Urinary bladder (tissue), 4 donors: ENCODE results near the gene RFX3. TPM values are rescaled to one million over a fixed set of nuclear protein-coding genes. Genes with fewer than 3 reads are reported as not detected.

Experiments used
- DNase-seq: peaks from one replicate; pipeline ENCODE4 v3.0.0-alpha.2; 2015; ENCODE audit errors: extremely low spot score
- H3K27ac ChIP-seq: one replicate; pipeline ENCODE4 v1.5.1; 2013; ENCODE audit warnings: low read depth, mild to moderate bottlenecking, moderate library complexity
- H3K36me3 ChIP-seq: one replicate; pipeline ENCODE4 v1.6.1; 2013; ENCODE audit warnings: mild to moderate bottlenecking, moderate library complexity; ENCODE audit not compliant: insufficient read depth
- H3K4me1 ChIP-seq: one replicate; pipeline ENCODE4 v1.6.1; 2013; ENCODE audit warnings: mild to moderate bottlenecking, moderate library complexity; ENCODE audit not compliant: insufficient read depth
- H3K4me3 ChIP-seq: one replicate; pipeline ENCODE4 v1.5.1; 2013; ENCODE audit warnings: low read depth, low read length
- WGBS: extraction: QIAGEN DNeasy Blood & Tissue Kit; methylation state at CpG from one replicate; pipeline ENCODE4 v1.1.7; 2013; 5-methylcytosine and 5-hydroxymethylcytosine counted together
- polyA plus RNA-seq: library from polyadenylated mRNA; stranded (reverse); fragments of 200-250 nt; gene quantifications from one replicate; pipeline ENCODE4 v1.2.3, GENCODE V29; 2013
- total RNA-seq: library from RNA; depleted of rRNA; stranded (reverse); fragments of >200 nt; gene quantifications from one replicate; pipeline ENCODE4 v1.2.3, GENCODE V29; 2014
- donor health status: healthy with polysubstance abuse.
- donor health status: healthy.

The RFX3 gene
- total and polyA plus RNA-seq, 2 donors: 1.6 to 24.7 TPM

DNA sequence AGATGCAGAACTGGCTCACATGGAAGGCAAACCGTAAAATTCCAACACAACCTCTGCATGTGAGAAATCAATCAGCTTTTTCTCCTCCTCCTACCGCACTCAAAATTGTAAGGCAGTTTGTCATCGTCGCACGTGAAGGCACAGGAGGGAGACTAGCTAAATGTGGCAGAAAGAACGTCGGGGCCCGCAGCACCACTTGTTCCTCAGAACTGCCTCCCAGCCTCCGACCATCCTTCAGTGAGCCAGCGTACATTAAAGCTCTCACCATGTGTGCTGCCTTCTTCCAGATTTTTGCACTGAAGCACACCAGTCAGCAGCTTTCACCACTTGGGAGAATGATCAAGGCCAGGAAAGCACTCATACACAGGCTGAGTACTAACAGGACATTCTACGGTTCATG is 105.9 kb downstream of the RFX3 start:
- no peak for DNase-seq
- Histone ChIP-seq H3K36me3 (no peaks in the 10 kb centered on the region), H3K4me1 (no peaks in the 10 kb centered on the region), H3K27ac (no peak overlapping the region), H3K4me3 (no peak overlapping the region)
- WGBS: 96% methylated on average over 11 of the region's 11 CpGs

DNA sequence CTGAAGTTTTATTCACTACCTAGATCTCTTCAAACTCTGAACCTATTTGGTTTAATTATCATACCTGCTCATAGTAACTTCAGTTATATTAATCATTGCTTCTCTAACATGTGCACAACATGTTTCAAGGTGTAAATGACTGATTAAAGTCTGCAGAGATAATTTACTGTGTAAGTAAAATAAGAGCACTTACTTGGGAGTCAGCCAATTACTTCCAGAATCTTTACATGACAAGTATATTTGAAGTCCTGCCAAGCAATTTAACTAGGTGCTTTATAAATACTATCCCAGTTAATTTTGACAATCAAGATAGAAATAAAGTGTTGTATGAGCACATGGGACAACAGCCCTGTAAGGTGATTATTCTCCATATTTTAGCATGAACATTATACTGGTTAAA is 109.9 kb downstream of the RFX3 start:
- Histone ChIP-seq H3K36me3 (no peaks in the 10 kb centered on the region), H3K4me1 (no peaks in the 10 kb centered on the region), H3K27ac (no peak overlapping the region), H3K4me3 (no peak overlapping the region)
- DNase-seq: no peak

DNA sequence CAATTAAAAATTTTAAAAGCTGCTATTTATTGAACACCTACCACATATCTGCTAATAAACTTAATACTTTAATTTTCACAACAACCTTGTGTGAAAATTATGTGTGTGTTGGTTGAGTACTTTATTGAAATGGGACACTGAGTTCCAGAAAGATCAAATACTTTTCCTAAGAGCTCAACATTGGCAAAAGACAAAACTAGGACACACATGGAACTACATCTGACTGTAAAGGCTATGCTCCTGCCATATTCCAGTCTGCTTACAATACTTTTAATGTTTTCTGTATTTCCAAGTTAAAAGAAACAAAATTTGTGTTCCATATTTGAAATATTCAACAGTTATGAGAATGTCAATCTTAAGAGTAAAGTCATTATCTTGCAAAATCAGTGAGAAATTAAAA is 111.8 kb downstream of the RFX3 start:
- H3K36me3 ChIP-seq: no peaks in the 10 kb centered on the region
- H3K27ac ChIP-seq: no peak overlapping the region
- DNase-seq: no peak
- H3K4me1 ChIP-seq: no peaks in the 10 kb centered on the region
- H3K4me3 ChIP-seq: no peak overlapping the region

DNA sequence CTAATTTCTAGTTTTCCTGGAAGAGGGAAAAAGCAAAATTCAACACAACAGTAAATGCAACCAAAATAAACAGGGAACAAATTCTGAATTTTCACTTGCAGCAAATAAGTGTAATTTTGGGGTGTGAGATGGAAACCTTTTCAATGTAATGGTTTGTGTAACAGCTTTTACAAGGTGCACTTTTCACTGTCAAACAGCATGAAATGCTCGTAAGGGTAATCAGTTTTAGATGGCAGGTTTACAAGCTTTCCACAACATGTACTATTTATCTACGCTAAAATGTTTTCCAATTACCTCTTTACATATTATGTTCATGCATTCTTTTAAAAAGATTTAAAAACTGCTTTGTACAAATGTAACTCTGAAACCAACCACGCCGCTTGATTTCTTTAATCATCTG is 115.3 kb downstream of the RFX3 start:
- 80% methylated on average over 4 of the region's 4 CpGs for WGBS
- DNase-seq: no peak
- no peak overlapping the region for H3K27ac ChIP-seq

DNA sequence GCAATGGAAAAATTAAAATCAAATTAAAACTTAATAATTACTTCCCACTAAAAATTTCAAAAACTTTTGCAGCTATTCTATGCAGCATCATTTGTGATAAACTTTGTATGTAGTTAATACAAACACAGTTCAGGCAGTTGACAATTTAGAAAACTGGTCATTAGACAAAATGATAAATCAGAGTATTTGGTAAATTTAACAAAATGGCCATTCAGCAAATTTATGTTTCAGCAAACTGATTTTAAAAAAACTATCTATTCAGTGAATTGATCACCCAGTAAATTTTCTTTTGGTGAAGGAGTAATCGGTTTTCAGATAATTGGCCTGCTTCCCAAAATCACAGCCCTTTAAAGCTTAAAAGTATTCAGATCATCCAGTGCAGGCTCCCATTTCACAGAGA is 116.3 kb downstream of the RFX3 start:
- no peak overlapping the region for H3K27ac ChIP-seq
- H3K36me3 ChIP-seq: no peaks in the 10 kb centered on the region
- 90% methylated on average over 1 of the region's 1 CpG for WGBS
- no peak for DNase-seq
- H3K4me1 ChIP-seq: no peaks in the 10 kb centered on the region
- no peak overlapping the region for H3K4me3 ChIP-seq

More for the DNA sequence above, 115.3 kb downstream of the RFX3 start:
- Histone ChIP-seq H3K4me1 (no peaks in the 10 kb centered on the region), H3K36me3 (no peaks in the 10 kb centered on the region), H3K4me3 (no peak overlapping the region)

DNA sequence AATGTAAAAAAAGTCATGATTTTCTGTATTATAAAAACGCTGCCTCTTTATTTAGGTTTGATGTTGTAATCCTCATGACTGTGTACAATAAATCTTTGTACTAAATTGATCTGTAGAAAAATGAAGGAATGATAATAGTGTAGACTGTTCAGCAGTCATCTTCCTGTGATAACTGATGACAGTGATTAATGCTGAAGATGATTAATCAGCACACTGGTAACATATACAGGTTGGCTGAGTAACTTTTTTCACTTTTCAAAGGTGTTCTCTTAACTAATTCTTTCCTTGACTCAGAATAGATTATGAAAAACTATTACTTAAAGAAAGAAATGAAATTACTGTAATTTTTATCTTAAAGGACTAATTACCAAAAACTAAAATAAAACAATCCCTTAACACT is 122.5 kb downstream of the RFX3 start:
- no peak overlapping the region for H3K27ac ChIP-seq
- 55% methylated on average over 1 of the region's 1 CpG for WGBS
- H3K36me3 ChIP-seq: no peaks in the 10 kb centered on the region
- no peaks in the 10 kb centered on the region for H3K4me1 ChIP-seq
- H3K4me3 ChIP-seq: no peak overlapping the region
- DNase-seq: no peak

DNA sequence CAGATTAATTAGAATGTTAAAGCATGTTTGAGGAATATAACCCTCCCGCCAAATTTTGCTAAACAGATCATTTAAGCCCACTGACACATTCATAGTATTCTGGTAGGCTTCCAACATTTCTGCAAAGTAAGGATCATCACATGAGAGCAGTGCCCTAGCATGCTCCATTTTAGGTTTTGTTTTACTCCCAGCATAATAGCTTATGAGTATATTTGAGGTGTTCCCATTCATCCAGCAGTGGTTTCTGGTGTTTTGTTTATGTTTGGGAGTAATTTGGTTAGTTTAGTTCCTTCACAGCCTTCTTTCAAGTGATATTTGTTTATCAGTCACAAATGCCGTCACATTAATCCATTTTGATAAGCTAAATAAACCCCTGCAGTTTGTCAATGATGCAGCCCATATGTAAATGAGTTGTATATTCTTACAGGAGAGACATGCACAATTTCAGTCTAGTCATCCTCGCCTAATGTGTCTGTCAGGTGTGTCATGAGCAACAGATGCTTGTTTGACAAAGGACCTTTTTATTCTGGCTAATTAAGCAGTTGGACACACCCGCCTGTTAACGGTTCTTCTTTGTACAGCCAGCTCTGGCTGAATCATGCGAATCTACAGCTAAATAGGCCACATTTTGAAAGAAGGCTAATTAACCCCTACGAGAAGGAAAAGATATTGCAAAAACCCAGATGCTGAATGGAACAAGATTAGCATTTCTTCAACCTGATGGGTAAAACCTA is 124.4 kb downstream of the RFX3 start:
- no peak overlapping the region for H3K4me3 ChIP-seq
- H3K4me1 ChIP-seq: no peaks in the 10 kb centered on the region
- no peak for DNase-seq
- no peak overlapping the region for H3K27ac ChIP-seq
- WGBS: 75% methylated on average over 7 of the region's 7 CpGs
- no peaks in the 10 kb centered on the region for H3K36me3 ChIP-seq

DNA sequence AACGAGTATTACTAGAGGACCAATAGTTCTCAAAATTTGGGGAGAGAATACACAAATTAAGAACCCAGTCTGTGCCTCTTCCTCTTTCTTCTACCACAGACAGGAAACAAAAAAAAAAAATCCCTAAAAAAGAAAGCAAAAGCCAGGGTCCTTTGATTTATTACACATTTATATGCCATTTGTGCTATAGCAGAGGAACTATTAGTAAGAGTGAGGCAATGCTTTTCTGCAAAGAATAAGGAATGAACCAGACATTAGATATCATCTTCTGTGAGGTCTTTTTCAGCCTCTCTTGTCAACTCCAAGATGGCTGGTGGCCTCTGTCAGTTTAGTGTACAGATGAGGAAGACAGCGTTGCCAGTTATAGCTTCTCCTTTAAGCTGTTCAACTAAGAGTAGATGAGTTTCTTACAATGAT is 127.6 kb downstream of the RFX3 start:
- H3K4me3 ChIP-seq: no peak overlapping the region
- no peak overlapping the region for H3K27ac ChIP-seq
- WGBS: 82% methylated on average over 2 of the region's 2 CpGs
- no peak for DNase-seq
- no peaks in the 10 kb centered on the region for H3K4me1 ChIP-seq
- no peaks in the 10 kb centered on the region for H3K36me3 ChIP-seq

DNA sequence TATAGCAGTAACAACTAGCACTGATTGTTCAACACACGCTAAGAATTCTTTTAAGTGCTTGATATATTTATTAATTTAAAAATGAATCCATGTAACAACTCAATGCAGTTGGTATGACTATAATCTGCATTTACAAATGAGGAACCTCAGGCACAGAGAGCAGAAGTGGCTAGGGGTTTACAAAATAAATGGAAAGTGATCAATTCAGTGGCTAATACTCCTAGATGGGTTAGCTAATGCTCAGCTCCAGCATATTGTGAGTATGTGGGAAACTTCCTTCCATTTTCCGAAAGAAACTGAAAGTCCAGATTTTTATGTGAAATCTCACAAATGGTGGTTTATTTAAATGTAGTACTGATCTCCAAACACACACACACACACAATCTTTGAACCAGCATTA is 128.0 kb downstream of the RFX3 start:
- H3K4me3 ChIP-seq: no peak overlapping the region
- no peak for DNase-seq
- H3K36me3 ChIP-seq: no peaks in the 10 kb centered on the region
- 86% methylated on average over 2 of the region's 2 CpGs for WGBS
- no peak overlapping the region for H3K27ac ChIP-seq
- H3K4me1 ChIP-seq: no peaks in the 10 kb centered on the region

DNA sequence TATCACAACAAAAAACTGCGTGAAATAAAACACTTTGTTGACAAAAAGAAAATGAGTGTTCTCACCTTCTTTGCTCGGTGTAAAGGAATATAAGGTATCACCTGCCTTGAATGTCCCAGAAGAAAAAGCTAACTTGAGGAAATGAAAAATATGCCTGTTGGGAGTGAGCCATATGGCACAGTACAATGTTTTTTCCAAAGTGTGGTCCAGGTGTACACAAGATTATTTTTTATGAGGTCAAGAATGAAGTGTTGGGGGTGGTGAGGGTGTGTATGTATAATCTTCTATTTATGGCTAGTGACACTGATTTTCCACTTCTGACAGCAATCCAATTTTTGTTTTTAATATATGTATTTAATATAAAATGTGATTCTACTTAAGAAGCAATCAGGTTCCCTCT is 134.4 kb downstream of the RFX3 start:
- no peak overlapping the region for H3K4me3 ChIP-seq
- WGBS: 97% methylated on average over 2 of the region's 2 CpGs
- no peaks in the 10 kb centered on the region for H3K36me3 ChIP-seq
- no peak for DNase-seq
- H3K4me1 ChIP-seq: no peaks in the 10 kb centered on the region
- H3K27ac ChIP-seq: no peak overlapping the region

DNA sequence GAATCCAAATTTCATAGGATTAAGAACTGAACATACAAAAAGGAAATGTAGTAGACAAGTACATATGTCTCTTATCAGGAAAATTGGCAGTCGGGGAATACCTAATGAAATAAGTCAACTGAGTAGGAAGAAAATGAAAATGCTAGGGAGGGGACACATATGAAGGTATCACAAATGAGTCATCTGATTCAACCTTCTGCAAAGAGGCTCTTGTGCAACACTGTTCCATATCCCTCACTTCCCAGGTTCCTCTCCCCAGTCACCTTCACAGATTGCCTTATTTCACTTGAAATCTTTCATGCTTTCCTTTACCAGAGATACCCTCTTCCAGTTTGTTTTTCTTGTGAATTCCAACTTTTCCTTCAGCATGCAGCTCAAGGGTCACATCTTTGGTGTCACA is 139.0 kb downstream of the RFX3 start:
- WGBS: 85% methylated on average over 1 of the region's 1 CpG
- DNase-seq: no peak
- no peak overlapping the region for H3K27ac ChIP-seq
- H3K4me1 ChIP-seq: no peaks in the 10 kb centered on the region
- H3K4me3 ChIP-seq: no peak overlapping the region
- H3K36me3 ChIP-seq: no peaks in the 10 kb centered on the region

DNA sequence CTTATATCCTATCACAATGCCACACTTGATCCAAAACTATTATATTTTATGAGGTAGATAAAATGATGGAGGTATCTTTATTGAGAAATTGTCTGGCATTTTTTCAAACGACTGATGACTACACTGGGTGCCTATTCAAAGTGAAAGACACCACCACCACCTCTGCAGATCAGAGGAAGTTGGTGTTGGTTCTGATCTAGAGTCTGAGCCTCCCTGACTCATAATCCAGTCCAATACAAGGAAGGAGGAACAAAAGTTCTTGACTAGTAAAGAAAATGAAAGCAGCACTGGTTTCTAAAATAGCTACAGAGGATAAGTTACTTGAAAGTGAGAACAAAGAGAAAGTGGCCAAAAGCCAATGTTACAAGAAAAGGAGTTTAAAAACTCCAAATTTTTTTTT is 139.9 kb downstream of the RFX3 start:
- no peaks in the 10 kb centered on the region for H3K36me3 ChIP-seq
- H3K4me1 ChIP-seq: no peaks in the 10 kb centered on the region
- H3K4me3 ChIP-seq: no peak overlapping the region
- DNase-seq: no peak
- no peak overlapping the region for H3K27ac ChIP-seq
- WGBS: 82% methylated on average over 1 of the region's 1 CpG

DNA sequence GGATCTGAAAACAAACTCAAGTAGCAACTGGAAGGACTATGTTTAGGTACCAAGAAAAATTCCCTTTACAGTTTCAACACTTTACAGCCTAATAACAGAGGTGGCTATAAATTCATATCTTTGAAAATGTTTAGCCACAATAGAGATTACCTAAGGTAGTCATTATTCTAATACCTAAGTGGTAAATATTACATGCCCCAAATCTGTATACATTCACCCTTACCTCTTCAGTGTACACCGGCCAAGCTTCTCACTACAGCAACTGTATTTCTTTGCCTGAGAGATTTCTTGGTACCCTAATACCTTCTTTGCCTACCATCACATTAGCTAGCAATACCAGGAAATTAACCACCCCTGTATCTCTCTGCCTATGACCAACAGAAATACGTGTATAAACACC is 154.0 kb downstream of the RFX3 start:
- Histone ChIP-seq H3K4me3 (no peak overlapping the region), H3K4me1 (no peaks in the 10 kb centered on the region), H3K27ac (no peak overlapping the region), H3K36me3 (no peaks in the 10 kb centered on the region)
- WGBS: 95% methylated on average over 2 of the region's 2 CpGs
- no peak for DNase-seq

DNA sequence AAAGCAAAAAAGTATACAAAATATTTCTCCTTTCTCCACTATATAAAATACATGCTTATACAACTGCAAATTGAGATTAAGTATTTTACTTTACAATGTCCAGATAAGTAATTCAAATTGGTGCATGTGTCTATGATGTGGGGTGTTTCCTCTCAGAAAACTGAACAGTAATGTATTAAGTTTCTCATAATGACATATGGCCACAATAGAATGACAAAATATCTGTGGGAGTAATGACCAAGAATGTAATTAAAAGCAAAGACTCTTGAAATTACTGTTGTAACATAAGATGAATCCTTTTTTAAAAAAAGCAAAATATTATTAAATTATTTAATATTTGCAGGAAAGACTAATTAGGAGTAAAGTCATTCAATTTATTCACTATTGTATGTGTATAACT is 155.1 kb downstream of the RFX3 start:
- DNase-seq: no peak
- H3K27ac ChIP-seq: no peak overlapping the region
- H3K4me3 ChIP-seq: no peak overlapping the region
- H3K36me3 ChIP-seq: no peaks in the 10 kb centered on the region
- no peaks in the 10 kb centered on the region for H3K4me1 ChIP-seq

DNA sequence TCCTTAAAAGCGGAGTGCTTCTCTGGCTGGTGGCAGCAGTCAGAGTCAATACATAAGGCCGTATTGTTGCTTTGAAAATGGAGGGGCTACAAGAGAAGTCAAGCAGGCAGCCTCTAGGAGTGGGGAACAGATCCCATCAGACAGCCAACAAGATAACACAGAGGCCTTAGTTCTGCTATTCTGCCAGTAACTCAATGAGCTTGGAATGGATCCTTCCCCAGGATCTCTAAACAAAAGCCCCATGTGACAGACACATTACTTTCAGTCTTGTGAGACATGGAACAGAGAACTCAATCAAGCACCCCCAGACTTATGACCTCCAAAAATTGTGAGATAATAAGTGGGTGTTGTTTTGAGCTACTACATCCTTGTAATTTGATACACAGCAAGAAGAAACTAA is 158.6 kb downstream of the RFX3 start:
- Histone ChIP-seq H3K4me1 (no peaks in the 10 kb centered on the region), H3K4me3 (no peak overlapping the region), H3K36me3 (no peaks in the 10 kb centered on the region), H3K27ac (no peak overlapping the region)
- 97% methylated on average over 2 of the region's 2 CpGs for WGBS
- no peak for DNase-seq
